Measurements from ENCODE around the gene CMTM4. TPM values are rescaled to one million over a fixed set of nuclear protein-coding genes. Genes with fewer than 3 reads are reported as not detected.
"Not testable (repeated sequence)": the region's sequence is repeated elsewhere in the genome, so short reads cannot be mapped to it uniquely, and the experiment has no call there.

Gene CMTM4
- total RNA-seq, 1 experiment from 2014 or later, result 77.8 TPM

DNA sequence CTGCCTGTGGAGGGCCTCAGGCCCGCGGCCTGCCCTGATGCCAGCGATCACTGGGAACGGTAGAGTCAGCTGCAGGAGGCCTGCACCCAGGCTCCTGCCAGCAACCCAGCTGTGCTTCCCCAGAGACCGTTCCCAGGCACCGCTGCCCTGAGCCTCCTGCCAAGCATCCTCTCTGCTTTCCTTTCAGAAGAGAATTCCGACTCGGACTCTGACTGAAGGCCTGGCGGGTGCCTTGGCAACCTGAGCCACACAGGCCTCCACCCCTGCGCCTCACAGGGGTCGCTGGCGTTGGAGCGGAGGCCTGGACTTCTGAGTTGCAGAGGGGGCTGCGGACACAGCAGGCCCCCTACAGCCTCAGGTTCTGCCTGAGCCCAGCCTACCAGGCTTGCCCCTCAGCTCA is 84.1 kb downstream of the CMTM4 start:
- H3K4me3 ChIP-seq (replicated peaks in 1 of 2; ENCODE audit: low read depth in 1 of 2, low read length in 2 of 2), result no peak overlapping the region
- H3K27me3 ChIP-seq (ENCODE audit: insufficient read depth, low read length), result no peaks in the 10 kb centered on the region
- no peak for DNase-seq (ENCODE audit: low read depth, low spot score)
- no peak overlapping the region for H2AFZ ChIP-seq (ENCODE audit: low read depth, low read length, poor library complexity, severe bottlenecking)
- H3K4me2 ChIP-seq (ENCODE audit: low read length), result no peak overlapping the region
- ChIA-PET POLR2A (no interaction called here), RAD21 (ENCODE audit: low non-redundant PET in 1 of 2, low total read pairs in 2 of 2, uncharacterized antibody in 2 of 2, unreplicated experiment in 2 of 2) (no interaction called here), CTCF (no interaction called here)
- H3K4me1 ChIP-seq (ENCODE audit: control insufficient read depth in 1 of 2, insufficient read depth in 2 of 2, low read length in 2 of 2), result peaks cover 14 to 19% of the 10 kb centered on the region in 2 experiments
- no TSS peak for BruUV-seq (replicated peaks)
- H4K20me1 ChIP-seq (ENCODE audit: insufficient read depth), result 0 out of 2 replicates have a peak, but pooled peaks cover 4% of the 10 kb centered on the region
- no peaks in the 10 kb centered on the region for H3K9me2 ChIP-seq (ENCODE audit: insufficient read depth)
- H3K27ac ChIP-seq (ENCODE audit: low read depth, low read length), result no peak overlapping the region
- H3K36me3 ChIP-seq (ENCODE audit: control insufficient read depth in 1 of 2, insufficient read depth in 2 of 2, low read length in 2 of 2), result peaks cover 18 to 23% of the 10 kb centered on the region in 2 experiments; a peak in 3 of 4 replicates
- H3K79me2 ChIP-seq (ENCODE audit: insufficient read depth, low read length), result no peaks in the 10 kb centered on the region
- H3K9ac ChIP-seq (ENCODE audit: low read length), result no peak overlapping the region
- intact Hi-C loops (cut with micrococcal nuclease), result no loop called here
- TF ChIP-seq REST (IDR thresholded peaks at IDR 0.05; ENCODE audit: low read depth) (no peak), ELF1 (IDR thresholded peaks at IDR 0.05; ENCODE audit: borderline replicate concordance, low read depth) (no peak), ZFX (IDR thresholded peaks at IDR 0.05) (no peak), RAD21 (IDR thresholded peaks at IDR 0.05; ENCODE audit: low read depth) (no peak), FOSL1 (IDR thresholded peaks at IDR 0.05; ENCODE audit: low read depth) (no peak), SRF (IDR thresholded peaks at IDR 0.05; ENCODE audit: low read depth) (no peak), YY1 (IDR thresholded peaks at IDR 0.05; ENCODE audit: extremely low read depth, insufficient replicate concordance, low read depth, low read length) (no peak), EGR1 (IDR thresholded peaks at IDR 0.05; ENCODE audit: low read depth) (no peak), CEBPB (IDR thresholded peaks at IDR 0.05; ENCODE audit: low read depth) (no peak), EZH2phosphoT487 (IDR thresholded peaks at IDR 0.05; ENCODE audit: borderline replicate concordance) (no peak), CBX3 (IDR thresholded peaks at IDR 0.05; ENCODE audit: low read depth) (no peak), POLR2A (IDR thresholded peaks at IDR 0.05; ENCODE audit: borderline replicate concordance, extremely low read depth, insufficient read depth, insufficient read length) (no peak), POLR2AphosphoS5 (IDR thresholded peaks at IDR 0.05; ENCODE audit: low read depth, low read length) (no peak), SIN3A (IDR thresholded peaks at IDR 0.05; ENCODE audit: low read depth) (no peak), EZH2 (IDR thresholded peaks at IDR 0.05) (no peak)
- TF ChIP-seq, protein P1, sequence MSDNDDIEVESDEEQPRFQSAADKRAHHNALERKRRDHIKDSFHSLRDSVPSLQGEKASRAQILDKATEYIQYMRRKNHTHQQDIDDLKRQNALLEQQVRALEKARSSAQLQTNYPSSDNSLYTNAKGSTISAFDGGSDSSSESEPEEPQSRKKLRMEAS (IDR thresholded peaks at IDR 0.05), result no peak
- TF ChIP-seq, protein P2, sequence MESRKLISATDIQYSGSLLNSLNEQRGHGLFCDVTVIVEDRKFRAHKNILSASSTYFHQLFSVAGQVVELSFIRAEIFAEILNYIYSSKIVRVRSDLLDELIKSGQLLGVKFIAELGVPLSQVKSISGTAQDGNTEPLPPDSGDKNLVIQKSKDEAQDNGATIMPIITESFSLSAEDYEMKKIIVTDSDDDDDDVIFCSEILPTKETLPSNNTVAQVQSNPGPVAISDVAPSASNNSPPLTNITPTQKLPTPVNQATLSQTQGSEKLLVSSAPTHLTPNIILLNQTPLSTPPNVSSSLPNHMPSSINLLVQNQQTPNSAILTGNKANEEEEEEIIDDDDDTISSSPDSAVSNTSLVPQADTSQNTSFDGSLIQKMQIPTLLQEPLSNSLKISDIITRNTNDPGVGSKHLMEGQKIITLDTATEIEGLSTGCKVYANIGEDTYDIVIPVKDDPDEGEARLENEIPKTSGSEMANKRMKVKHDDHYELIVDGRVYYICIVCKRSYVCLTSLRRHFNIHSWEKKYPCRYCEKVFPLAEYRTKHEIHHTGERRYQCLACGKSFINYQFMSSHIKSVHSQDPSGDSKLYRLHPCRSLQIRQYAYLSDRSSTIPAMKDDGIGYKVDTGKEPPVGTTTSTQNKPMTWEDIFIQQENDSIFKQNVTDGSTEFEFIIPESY (IDR thresholded peaks at IDR 0.05; ENCODE audit: extremely low read depth, insufficient replicate concordance, low read length), result no peak
- H3K9me3 ChIP-seq (ENCODE audit: control insufficient read depth in 1 of 2, insufficient read depth in 1 of 2, low read depth in 1 of 2, low read length in 2 of 2), result no peaks in the 10 kb centered on the region
- no peak for ATAC-seq

GRCh38 chr16:66611911-66612310 is 84.6 kb downstream of the CMTM4 start:
- H4K20me1 ChIP-seq (ENCODE audit: insufficient read depth); H2AFZ ChIP-seq (ENCODE audit: low read depth, low read length, poor library complexity, severe bottlenecking); H3K27ac ChIP-seq (ENCODE audit: low read depth, low read length); H3K9me3 ChIP-seq (ENCODE audit: control insufficient read depth in 1 of 2, insufficient read depth in 1 of 2, low read depth in 1 of 2, low read length in 2 of 2); intact Hi-C loops (cut with micrococcal nuclease); DNase-seq (ENCODE audit: low read depth, low spot score); H3K9me2 ChIP-seq (ENCODE audit: insufficient read depth); H3K4me2 ChIP-seq (ENCODE audit: low read length); H3K9ac ChIP-seq (ENCODE audit: low read length); H3K27me3 ChIP-seq (ENCODE audit: insufficient read depth, low read length); CTCF ChIA-PET; BruUV-seq (replicated peaks); ATAC-seq; POLR2A ChIA-PET; H3K4me3 ChIP-seq (replicated peaks in 1 of 2; ENCODE audit: low read depth in 1 of 2, low read length in 2 of 2); RAD21 ChIA-PET (ENCODE audit: low non-redundant PET in 1 of 2, low total read pairs in 2 of 2, uncharacterized antibody in 2 of 2, unreplicated experiment in 2 of 2); H3K79me2 ChIP-seq (ENCODE audit: insufficient read depth, low read length): not testable (repeated sequence)
- Histone ChIP-seq H3K36me3 (ENCODE audit: control insufficient read depth in 1 of 2, insufficient read depth in 2 of 2, low read length in 2 of 2) (peaks cover 18 to 23% of the 10 kb centered on the region in 2 experiments; a peak in 3 of 4 replicates), H3K4me1 (ENCODE audit: control insufficient read depth in 1 of 2, insufficient read depth in 2 of 2, low read length in 2 of 2) (peaks cover 9 to 17% of the 10 kb centered on the region in 2 experiments)

Measured in HCT116 (cell line).